ENCODE measurements around the gene SPAG16. TPM values are rescaled to one million over a fixed set of nuclear protein-coding genes. Genes with fewer than 3 reads are reported as not detected.
"Not testable (repeated sequence)": the region's sequence is repeated elsewhere in the genome, so short reads cannot be mapped to it uniquely, and the experiment has no call there.

The SPAG16 gene
- polyA plus RNA-seq, 6 donors from 2014 or later, result 8.4 to 19.7 (median 15.7) TPM

DNA sequence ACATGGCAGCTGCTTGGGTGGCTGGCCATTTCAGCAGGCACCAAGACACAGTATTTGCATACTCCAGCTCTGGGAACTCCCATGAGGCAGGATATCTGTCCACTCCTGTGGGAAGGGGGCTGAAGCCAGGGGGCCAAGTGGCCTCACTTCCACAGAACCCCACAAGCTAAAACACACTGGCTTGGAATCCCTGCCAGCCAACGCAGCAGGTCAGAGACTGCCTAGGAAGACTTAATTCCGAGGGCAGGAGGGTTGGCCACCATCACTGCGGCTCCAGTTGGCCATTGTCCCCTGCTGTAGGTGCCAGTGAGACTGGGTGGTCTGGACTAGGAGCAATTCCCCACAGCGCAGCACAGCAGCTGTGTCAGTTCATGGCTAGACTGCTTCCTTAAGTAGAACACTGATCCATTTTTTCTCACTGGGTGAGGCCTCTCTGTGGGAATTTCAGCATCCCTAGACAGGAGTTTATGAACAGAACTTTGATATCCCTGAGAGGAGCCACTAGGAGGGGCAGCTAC, 52.0 kb downstream of the SPAG16 start:
- H3K27me3 Mint-ChIP-seq, result no peaks in the 10 kb centered on the region
- DNase-seq (no peak), ATAC-seq (ENCODE audit: low read depth in 2 of 2) (no peak)
- H3K4me1 Mint-ChIP-seq, result no peaks in the 10 kb centered on the region
- no peak overlapping the region for H3K27ac Mint-ChIP-seq
- H3K36me3 Mint-ChIP-seq, result peaks cover 4 to 30% of the 10 kb centered on the region in 2 donors
- H3K9me3 Mint-ChIP-seq, result peaks cover 12 to 64% (median 44%) of the 10 kb centered on the region in 7 donors
- no peak overlapping the region for H3K4me3 Mint-ChIP-seq

DNA sequence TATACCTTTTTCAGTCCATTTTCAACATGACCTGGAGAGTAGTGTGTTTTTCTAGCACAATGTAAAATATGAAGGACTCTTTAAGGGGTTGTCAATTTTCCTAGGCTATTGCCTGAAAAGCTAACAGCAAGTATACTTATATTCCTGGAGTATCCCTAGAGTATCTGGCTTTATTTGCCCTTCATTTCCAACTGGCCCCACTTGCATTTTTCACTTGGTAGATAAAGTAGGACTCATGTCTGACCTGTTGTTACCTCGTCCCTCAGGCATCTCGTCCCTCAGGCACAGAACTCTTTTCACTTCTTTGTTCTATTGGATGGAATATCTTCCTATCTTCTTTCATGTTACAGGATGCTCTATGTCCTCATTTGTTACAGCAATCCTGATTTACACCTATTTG, 69.2 kb downstream of the SPAG16 start:
- no peak overlapping the region for H3K4me3 Mint-ChIP-seq
- peak overlapping the region in 1 of 6 donors; percentile 21 for H3K27ac Mint-ChIP-seq
- ATAC-seq (ENCODE audit: low read depth in 2 of 2), result no peak
- no peaks in the 10 kb centered on the region for H3K27me3 Mint-ChIP-seq
- peaks cover 4 to 19% (median 12%) of the 10 kb centered on the region in 7 donors for H3K9me3 Mint-ChIP-seq
- H3K36me3 Mint-ChIP-seq, result peaks cover 7% of the 10 kb centered on the region in 2 donors
- H3K4me1 Mint-ChIP-seq, result no peaks in the 10 kb centered on the region
- no peak for DNase-seq

- no peaks in the 10 kb centered on the region for H3K4me1 Mint-ChIP-seq
- DNase-seq (no peak), ATAC-seq (ENCODE audit: low read depth in 2 of 2) (no peak)
- H3K9me3 Mint-ChIP-seq, result peaks cover 0 to 4% (median 0%) of the 10 kb centered on the region in 7 donors
- H3K27me3 Mint-ChIP-seq, result no peaks in the 10 kb centered on the region
- no peak overlapping the region for H3K27ac Mint-ChIP-seq
- H3K36me3 Mint-ChIP-seq, result no peaks in the 10 kb centered on the region
- no peak overlapping the region for H3K4me3 Mint-ChIP-seq
Measured at GRCh38 chr2:213376644-213377043, 92.4 kb downstream of the SPAG16 start.

- not testable (repeated sequence) for H3K36me3 Mint-ChIP-seq; H3K4me3 Mint-ChIP-seq; ATAC-seq (ENCODE audit: low read depth in 2 of 2); H3K9me3 Mint-ChIP-seq; DNase-seq; H3K4me1 Mint-ChIP-seq; H3K27ac Mint-ChIP-seq
- H3K27me3 Mint-ChIP-seq, result peaks cover 0 to 11% (median 4%) of the 10 kb centered on the region in 3 donors
Measured at GRCh38 chr2:213407027-213407426, 122.8 kb downstream of the SPAG16 start.

- not testable (repeated sequence) for H3K9me3 Mint-ChIP-seq; ATAC-seq (ENCODE audit: low read depth in 2 of 2); H3K4me3 Mint-ChIP-seq; H3K27ac Mint-ChIP-seq; H3K4me1 Mint-ChIP-seq; DNase-seq; H3K36me3 Mint-ChIP-seq
- peaks cover 0 to 11% (median 4%) of the 10 kb centered on the region in 3 donors for H3K27me3 Mint-ChIP-seq
Measured at GRCh38 chr2:213408426-213409070, 124.3 kb downstream of the SPAG16 start.

DNA sequence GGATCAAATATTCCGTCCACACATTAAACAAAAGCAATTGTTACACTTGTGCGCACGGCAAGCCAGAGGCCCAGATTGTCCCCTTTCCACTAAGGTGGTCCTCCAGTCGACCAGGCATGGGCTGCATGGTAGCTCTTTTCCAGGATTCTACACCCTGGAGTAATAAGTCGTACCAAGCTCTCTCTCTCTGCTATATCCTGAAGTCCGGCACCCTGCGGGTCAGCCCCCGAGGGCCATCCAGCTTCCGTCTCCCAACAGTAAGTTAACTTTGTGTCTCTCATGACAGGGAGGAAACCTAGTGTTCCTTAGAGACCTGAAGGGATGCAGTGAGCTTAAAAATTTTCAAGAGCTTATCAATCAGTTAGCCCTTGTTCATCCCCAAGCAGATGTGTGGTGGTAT, 126.4 kb downstream of the SPAG16 start:
- H3K9me3 Mint-ChIP-seq; DNase-seq; H3K4me3 Mint-ChIP-seq; H3K27ac Mint-ChIP-seq; H3K36me3 Mint-ChIP-seq; H3K4me1 Mint-ChIP-seq; ATAC-seq (ENCODE audit: low read depth in 2 of 2): not testable (repeated sequence)
- H3K27me3 Mint-ChIP-seq, result peaks cover 0 to 11% (median 4%) of the 10 kb centered on the region in 3 donors

- ATAC-seq (ENCODE audit: low read depth in 2 of 2) (no peak), DNase-seq (no peak)
- peaks cover 0 to 5% (median 0%) of the 10 kb centered on the region in 7 donors for H3K9me3 Mint-ChIP-seq
- H3K27me3 Mint-ChIP-seq, result peaks cover 0 to 11% (median 4%) of the 10 kb centered on the region in 3 donors
- H3K4me3 Mint-ChIP-seq, result no peak overlapping the region
- H3K27ac Mint-ChIP-seq, result no peak overlapping the region
- H3K36me3 Mint-ChIP-seq, result no peaks in the 10 kb centered on the region
- H3K4me1 Mint-ChIP-seq, result no peaks in the 10 kb centered on the region
Measured at GRCh38 chr2:213411582-213412289, 127.5 kb downstream of the SPAG16 start.

GRCh38 chr2:213415093-213415492, 130.8 kb downstream of the SPAG16 start:
- Mint-ChIP-seq H3K9me3 (peaks cover 0 to 2% (median 0%) of the 10 kb centered on the region in 7 donors), H3K4me1 (no peaks in the 10 kb centered on the region), H3K27ac (no peak overlapping the region), H3K36me3 (no peaks in the 10 kb centered on the region), H3K4me3 (no peak overlapping the region), H3K27me3 (no peaks in the 10 kb centered on the region)
- no peak for DNase-seq
- no peak for ATAC-seq (ENCODE audit: low read depth in 2 of 2)

- Mint-ChIP-seq H3K27me3 (no peaks in the 10 kb centered on the region), H3K4me3 (no peak overlapping the region), H3K36me3 (no peaks in the 10 kb centered on the region), H3K27ac (no peak overlapping the region), H3K4me1 (no peaks in the 10 kb centered on the region), H3K9me3 (peaks cover 0 to 4% (median 0%) of the 10 kb centered on the region in 7 donors)
- DNase-seq, result no peak
- no peak for ATAC-seq (ENCODE audit: low read depth in 2 of 2)
Measured at GRCh38 chr2:213416832-213417231, 132.6 kb downstream of the SPAG16 start.

GRCh38 chr2:213419980-213420379, 135.7 kb downstream of the SPAG16 start:
- no peak for ATAC-seq (ENCODE audit: low read depth in 2 of 2)
- H3K4me3 Mint-ChIP-seq, result no peak overlapping the region
- H3K4me1 Mint-ChIP-seq, result no peaks in the 10 kb centered on the region
- H3K9me3 Mint-ChIP-seq, result peaks cover 0 to 2% (median 0%) of the 10 kb centered on the region in 7 donors
- no peak overlapping the region for H3K27ac Mint-ChIP-seq
- DNase-seq, result no peak
- no peaks in the 10 kb centered on the region for H3K36me3 Mint-ChIP-seq
- no peaks in the 10 kb centered on the region for H3K27me3 Mint-ChIP-seq

DNA sequence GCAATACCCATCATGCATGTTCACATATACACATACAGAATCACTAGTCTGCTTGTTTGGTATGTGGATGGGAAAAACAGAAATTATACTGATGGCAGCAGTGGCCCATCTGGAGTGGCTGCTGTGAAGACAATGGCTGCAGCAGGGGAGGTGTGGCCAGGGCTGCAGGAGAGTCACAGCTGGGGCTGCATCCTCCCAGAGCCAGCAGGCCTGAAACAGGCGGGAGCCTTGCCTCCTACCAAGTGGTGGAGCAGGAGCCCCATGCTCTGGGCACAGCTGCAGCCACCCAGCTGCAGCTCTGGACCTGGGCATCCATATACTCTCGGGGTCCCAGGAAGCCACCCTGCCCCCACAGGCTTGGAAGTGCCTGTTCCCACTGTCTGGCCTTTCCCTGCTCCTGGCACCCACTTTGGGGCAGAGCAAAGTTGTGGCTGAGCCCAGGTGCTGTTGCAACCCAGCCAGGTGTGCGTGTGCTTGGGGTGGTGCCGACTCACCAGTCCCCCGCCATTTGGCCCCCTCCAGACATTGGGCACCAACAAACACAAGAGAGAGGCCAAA, 136.6 kb downstream of the SPAG16 start:
- Mint-ChIP-seq H3K27me3 (no peaks in the 10 kb centered on the region), H3K27ac (no peak overlapping the region), H3K4me3 (no peak overlapping the region), H3K36me3 (no peaks in the 10 kb centered on the region), H3K4me1 (no peaks in the 10 kb centered on the region), H3K9me3 (peaks cover 0 to 2% (median 0%) of the 10 kb centered on the region in 7 donors)
- ATAC-seq (ENCODE audit: low read depth in 2 of 2) (no peak), DNase-seq (no peak)

DNA sequence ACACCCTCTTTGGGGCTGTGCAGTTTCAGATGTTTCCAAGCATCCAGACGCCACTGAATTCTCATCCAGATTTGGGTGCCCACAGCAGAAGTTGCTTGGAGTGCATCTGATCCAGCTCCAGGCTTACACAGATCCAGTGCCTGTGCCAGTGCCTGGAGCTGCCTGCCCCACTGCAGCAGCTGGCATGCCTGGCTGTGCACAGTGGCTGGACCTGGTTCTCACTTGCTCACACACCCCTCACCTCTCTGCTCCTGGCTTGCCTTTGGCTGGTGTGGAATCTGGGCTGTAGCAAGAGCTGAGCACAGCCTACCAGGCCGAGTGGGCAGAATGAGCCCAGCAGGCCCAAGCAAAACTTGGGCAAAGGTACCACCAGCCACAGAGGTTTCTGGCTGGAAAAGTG, 137.9 kb downstream of the SPAG16 start:
- DNase-seq, result no peak
- Mint-ChIP-seq H3K4me1 (no peaks in the 10 kb centered on the region), H3K4me3 (no peak overlapping the region), H3K36me3 (no peaks in the 10 kb centered on the region), H3K27ac (no peak overlapping the region), H3K27me3 (no peaks in the 10 kb centered on the region), H3K9me3 (peaks cover 0 to 2% (median 0%) of the 10 kb centered on the region in 7 donors)
- ATAC-seq (ENCODE audit: low read depth in 2 of 2), result no peak

- H3K27me3 Mint-ChIP-seq, result no peaks in the 10 kb centered on the region
- no peaks in the 10 kb centered on the region for H3K4me1 Mint-ChIP-seq
- H3K36me3 Mint-ChIP-seq, result peaks cover 0 to 7% of the 10 kb centered on the region in 2 donors
- no peak overlapping the region for H3K27ac Mint-ChIP-seq
- no peak overlapping the region for H3K4me3 Mint-ChIP-seq
- no peak for DNase-seq
- ATAC-seq (ENCODE audit: low read depth in 2 of 2), result no peak
- H3K9me3 Mint-ChIP-seq, result peaks cover 3 to 23% (median 10%) of the 10 kb centered on the region in 7 donors
Measured at GRCh38 chr2:213425618-213426017, 141.4 kb downstream of the SPAG16 start.

DNA sequence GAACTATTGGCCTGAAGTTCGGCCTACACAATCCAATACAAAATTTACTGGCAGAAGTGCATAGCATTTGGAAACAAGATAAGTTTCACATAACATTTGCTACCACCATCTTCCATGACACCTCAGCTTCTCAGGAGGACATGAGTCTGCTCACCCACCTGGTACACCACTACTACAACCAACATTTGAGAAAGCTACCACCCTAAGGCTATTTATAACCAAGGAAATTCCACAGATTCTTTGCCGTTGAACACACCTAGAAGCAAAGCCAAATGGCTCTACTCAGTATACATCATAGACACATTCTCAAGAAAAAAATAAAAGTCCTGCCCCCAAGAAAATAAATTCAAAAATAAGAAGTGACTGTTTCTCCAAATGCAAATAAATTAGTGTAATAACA, 145.3 kb downstream of the SPAG16 start:
- no peak overlapping the region for H3K4me3 Mint-ChIP-seq
- ATAC-seq (ENCODE audit: low read depth in 2 of 2) (no peak), DNase-seq (no peak)
- no peak overlapping the region for H3K27ac Mint-ChIP-seq
- H3K27me3 Mint-ChIP-seq, result no peaks in the 10 kb centered on the region
- no peaks in the 10 kb centered on the region for H3K4me1 Mint-ChIP-seq
- peaks cover 0 to 7% of the 10 kb centered on the region in 2 donors for H3K36me3 Mint-ChIP-seq
- H3K9me3 Mint-ChIP-seq, result peaks cover 8 to 27% (median 15%) of the 10 kb centered on the region in 7 donors

All from naive B cell (primary cell).